Right lobe of liver (tissue), 6 donors: ENCODE data around the gene ITGA2B. TPM values are rescaled to one million over a fixed set of nuclear protein-coding genes. Genes with fewer than 3 reads are reported as not detected.

ENCODE experiments used
- ATAC-seq, 4 donors: fragments of 200-7000 bp; cut with Tn5 transposase; one replicate each; pipeline ENCODE4 v1.9.1; 2020; ENCODE audit warnings: mild to moderate bottlenecking in 4 of 4, moderate library complexity in 4 of 4
- DNase-seq, 3 donors: peaks; one replicate each; pipeline ENCODE4 v3.0.0-alpha.2; 2020
- H3K27ac ChIP-seq, 3 donors: fragments of 200-600 bp; one replicate each; pipeline ENCODE4 v1.8.0; 2022
- H3K27me3 ChIP-seq, 2 donors: fragments of 200-600 bp; one replicate each; pipeline ENCODE4 v1.8.0; 2022
- H3K36me3 ChIP-seq, 4 donors: fragments of 200-600 bp; sonication (generic) in 1 of 4; one replicate each; pipeline versions ENCODE4 v1.5.1 to v1.8.0; 2017 to 2022; ENCODE audit warnings: control low read depth in 1 of 4
- H3K4me1 ChIP-seq, 4 donors: fragments of 200-600 bp; sonication (generic) in 1 of 4; one replicate each; pipeline versions ENCODE4 v1.5.1 to v1.8.0; 2017 to 2022; ENCODE audit warnings: control low read depth in 1 of 4
- H3K4me3 ChIP-seq, 3 donors: fragments of 200-600 bp; one replicate each; pipeline ENCODE4 v1.8.0; 2022
- H3K9me3 ChIP-seq, 4 donors: fragments of 200-600 bp; sonication (generic) in 1 of 4; one replicate each; pipeline versions ENCODE4 v1.5.1 to v1.8.0; 2017 to 2022; ENCODE audit warnings: control low read depth in 1 of 4
- CTCF ChIP-seq, 4 donors: fragments of 200-600 bp in 3 of 4; fragments of 450-650 bp in 1 of 4; IDR thresholded peaks; one replicate each; pipeline versions ENCODE4 v1.5.1 to v1.8.0; 2016 to 2022; ENCODE audit warnings: antibody characterized with exemption in 4 of 4, mild to moderate bottlenecking in 2 of 4
- POLR2A ChIP-seq: fragments of 450-650 bp; IDR thresholded peaks from one replicate; pipeline ENCODE4 v1.6.1; 2017; ENCODE audit warnings: antibody characterized with exemption, mild to moderate bottlenecking
- whole genome bisulfite sequencing: methylation state at CpG from one replicate; pipeline ENCODE4 v1.1.6; 2018; ENCODE audit warnings: low coverage, low lambda C conversion rate; ENCODE audit not compliant: insufficient coverage; ENCODE audit errors: missing lambda C conversion rate; 5-methylcytosine and 5-hydroxymethylcytosine counted together
- intact Hi-C, 2 donors: fragments of 100-400 bp; cut with DNase I; formaldehyde crosslinking; loops; one replicate each; pipeline versions ENCODE4 v1.11.2 to v1.14.1; 2022
- total RNA-seq, 6 experiments: library from RNA; depleted of rRNA in 2 of 6; stranded (reverse); fragments of >200 nt in 2 of 6; fragmentation: NEBNext Ultra II Directional in 3 of 6; extraction: Animal tissue kit (Norgen Biotek cat#: 25700) in 3 of 6; gene quantifications; one replicate each; pipeline versions ENCODE4 v1.1.0 to v1.2.4, GENCODE V29; 2016 to 2023
- donor health status: DM: no; HTN: yes; CAD: no.
- donor health status: DM: no; HTN: no; CAD: no.
- donor health status: DM: no; HTN: no; CAD: no.
- donor health status: DM: no; HTN: yes; CAD: no.
- donor health status: DM: no; HTN: yes; CAD: no.

The ITGA2B gene
- total RNA-seq, 6 experiments from 2014 or later: 0.37 to 1.5 (median 0.49) TPM; not detected in 1

DNA sequence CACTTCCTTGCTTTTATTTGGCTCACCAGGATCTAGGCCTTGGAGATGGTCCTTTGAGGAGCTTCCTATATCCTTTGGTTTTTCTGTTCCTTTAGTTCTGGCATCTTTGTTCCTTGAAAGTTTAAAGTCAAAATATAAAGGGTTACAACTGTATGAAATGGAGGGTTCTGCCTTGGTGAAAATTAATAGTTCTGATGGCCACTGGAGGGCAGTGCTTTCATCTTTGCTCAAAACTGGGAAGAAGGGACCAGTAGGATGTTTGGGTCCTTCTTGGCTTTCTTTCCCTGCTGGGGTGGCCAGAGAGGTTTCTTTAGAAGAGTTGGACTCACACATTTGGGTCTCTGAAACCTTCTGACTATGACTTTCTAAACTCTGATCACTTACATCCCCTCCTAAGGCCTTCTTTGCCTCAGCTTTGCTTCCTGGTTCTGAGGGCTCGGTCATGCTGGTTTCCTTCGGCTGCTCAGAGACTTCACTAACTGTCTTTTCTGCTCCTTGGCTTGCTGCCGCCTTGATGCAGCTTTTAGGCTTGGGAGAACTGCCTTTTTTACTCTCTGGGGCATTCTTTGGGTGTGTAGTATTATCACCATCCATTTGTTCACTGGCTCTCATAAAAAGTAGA, 10.9 kb upstream of the ITGA2B start:
- TF ChIP-seq CTCF (IDR thresholded peaks at IDR 0.05): peak; percentile 23 to 45 (median 41)
- no peak for TF ChIP-seq POLR2A
- Histone ChIP-seq H3K27ac (no peak overlapping the region), H3K9me3 (no peaks in the 10 kb centered on the region), H3K36me3 (peaks cover 0 to 28% (median 5%) of the 10 kb centered on the region in 4 donors), H3K4me1 (no peaks in the 10 kb centered on the region), H3K4me3 (no peak overlapping the region), H3K27me3 (no peaks in the 10 kb centered on the region)
- intact Hi-C loops: no loop called here
- WGBS: 98% methylated on average over 3 of the region's 3 CpGs
- ATAC-seq (peak in 3 of 4 donors; percentile 44 to 56 (median 47)), DNase-seq (no peak)

GRCh38 chr17:44398692-44399691, 9.5 kb upstream of the ITGA2B start:
- no peaks in the 10 kb centered on the region for H3K9me3 ChIP-seq
- peaks cover 0 to 28% (median 5%) of the 10 kb centered on the region in 4 donors for H3K36me3 ChIP-seq
- no peak overlapping the region for H3K4me3 ChIP-seq
- intact Hi-C loops: no loop called here
- H3K27me3 ChIP-seq: no peaks in the 10 kb centered on the region
- no peak for ATAC-seq
- TF ChIP-seq POLR2A (no peak), CTCF (IDR thresholded peaks at IDR 0.05) (no peak)
- no peak for DNase-seq
- H3K27ac ChIP-seq: no peak overlapping the region
- WGBS: 92% methylated on average over 28 of the region's 41 CpGs
- H3K4me1 ChIP-seq: no peaks in the 10 kb centered on the region

DNA sequence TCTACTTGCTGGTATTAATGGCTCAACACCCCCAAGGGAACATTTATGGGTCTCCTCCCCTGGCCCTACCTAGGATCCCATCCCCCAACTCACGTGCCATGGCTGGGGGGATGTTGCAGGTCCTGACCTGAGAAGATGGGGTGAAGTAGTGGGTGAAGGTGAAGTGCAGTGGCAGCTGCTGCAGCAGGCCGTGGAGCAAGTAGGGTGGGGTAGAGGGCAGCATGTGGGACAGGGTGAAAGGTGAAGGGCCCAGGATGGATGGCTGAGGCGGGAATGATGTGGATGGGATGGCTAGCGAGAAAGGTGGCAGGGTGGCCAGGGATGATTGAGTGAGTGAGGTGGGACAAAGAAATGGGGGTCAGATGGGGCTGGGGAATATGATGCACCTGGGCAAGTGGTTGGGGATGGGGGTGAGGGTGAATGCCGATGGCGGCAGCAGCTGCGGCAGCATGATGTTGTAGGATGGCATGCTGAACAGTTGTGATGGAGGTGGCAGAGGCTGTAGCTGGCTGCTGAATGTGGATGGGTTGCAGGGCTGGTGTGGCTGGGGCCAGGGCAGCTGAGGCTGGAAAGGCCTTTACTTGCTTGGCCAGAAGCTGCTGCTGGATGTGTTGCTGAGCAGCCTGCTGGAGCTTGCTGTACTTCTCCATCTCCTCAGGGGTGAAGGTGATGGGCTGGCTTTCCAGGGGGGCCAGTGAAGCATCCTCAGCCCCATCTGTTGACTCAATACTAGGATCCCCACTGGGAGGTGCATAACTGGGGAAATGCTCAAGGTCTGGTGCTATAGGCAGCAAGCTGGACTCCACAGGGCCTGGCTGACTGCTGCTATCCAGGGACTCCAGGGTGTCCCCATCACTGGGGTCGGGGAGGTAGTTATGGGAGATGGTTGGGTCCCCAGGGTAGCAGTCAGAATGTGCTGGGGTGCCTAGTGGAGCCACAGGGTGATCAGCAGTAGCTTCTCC, 8.3 kb upstream of the ITGA2B start:
- intact Hi-C loops: no loop called here
- Histone ChIP-seq H3K9me3 (no peaks in the 10 kb centered on the region), H3K4me3 (no peak overlapping the region), H3K27ac (no peak overlapping the region), H3K4me1 (no peaks in the 10 kb centered on the region), H3K27me3 (no peaks in the 10 kb centered on the region), H3K36me3 (peaks cover 0 to 24% (median 4%) of the 10 kb centered on the region in 4 donors)
- ATAC-seq (peak in 1 of 4 donors; percentile 9), DNase-seq (no peak)
- WGBS: 94% methylated on average over 6 of the region's 8 CpGs
- TF ChIP-seq CTCF (IDR thresholded peaks at IDR 0.05): no peak
- no peak for TF ChIP-seq POLR2A

- no peak overlapping the region for H3K27ac ChIP-seq
- DNase-seq (no peak), ATAC-seq (no peak)
- no peaks in the 10 kb centered on the region for H3K27me3 ChIP-seq
- no peak overlapping the region for H3K4me3 ChIP-seq
- H3K9me3 ChIP-seq: no peaks in the 10 kb centered on the region
- intact Hi-C loops: no loop called here
- no peak for TF ChIP-seq POLR2A
- no peak for TF ChIP-seq CTCF (IDR thresholded peaks at IDR 0.05)
- H3K4me1 ChIP-seq: no peaks in the 10 kb centered on the region
- WGBS: 94% methylated on average over 4 of the region's 5 CpGs
- peaks cover 0 to 20% (median 4%) of the 10 kb centered on the region in 4 donors for H3K36me3 ChIP-seq
Measured at GRCh38 chr17:44396946-44397345, 7.5 kb upstream of the ITGA2B start.
